HG02885 (cell line): Measurements from ENCODE around the gene UBE2G2.

Experiments
- ATAC-seq: cut with Tn5 transposase; IDR thresholded peaks from one replicate; pipeline ENCODE4 v1.9.1; 2021; ENCODE audit warnings: mild to moderate bottlenecking; ENCODE audit not compliant: unreplicated experiment, poor library complexity

UBE2G2 gene

DNA sequence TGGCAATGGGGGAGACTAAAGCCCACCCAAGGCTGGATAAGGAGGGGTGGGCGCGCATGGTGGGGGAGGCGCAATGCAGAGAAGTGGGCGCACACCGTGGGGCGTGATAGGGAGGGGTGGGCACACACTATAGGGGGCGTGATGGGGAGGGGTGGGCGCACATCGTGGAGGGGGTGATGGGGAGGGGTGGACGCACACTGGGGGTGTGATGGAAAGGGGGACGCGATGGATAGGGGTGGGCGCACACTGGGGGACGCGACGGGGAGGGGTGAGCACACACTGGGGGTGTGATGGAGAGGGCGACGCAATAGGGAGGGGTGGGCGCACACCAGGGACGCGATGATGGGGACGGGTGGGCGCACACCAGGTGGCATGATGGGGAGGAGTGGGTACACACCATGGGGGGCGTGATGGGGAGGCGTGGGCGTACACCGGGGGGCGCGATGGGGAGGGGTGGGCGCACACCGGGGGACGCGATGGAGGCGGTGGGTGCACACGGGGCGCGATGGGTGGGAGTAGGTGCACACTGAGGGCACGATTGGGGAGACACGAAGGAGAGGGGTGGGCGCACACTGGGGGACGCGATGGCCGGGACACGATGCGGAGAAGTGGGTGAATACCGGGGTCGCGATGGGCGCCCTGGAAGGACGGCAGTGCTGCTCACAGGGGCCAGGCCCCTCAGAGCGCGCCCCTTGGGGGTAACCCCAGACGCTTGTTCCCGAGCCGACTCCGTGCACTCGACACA, 15.3 kb upstream of the UBE2G2 start:
- no peak for ATAC-seq

DNA sequence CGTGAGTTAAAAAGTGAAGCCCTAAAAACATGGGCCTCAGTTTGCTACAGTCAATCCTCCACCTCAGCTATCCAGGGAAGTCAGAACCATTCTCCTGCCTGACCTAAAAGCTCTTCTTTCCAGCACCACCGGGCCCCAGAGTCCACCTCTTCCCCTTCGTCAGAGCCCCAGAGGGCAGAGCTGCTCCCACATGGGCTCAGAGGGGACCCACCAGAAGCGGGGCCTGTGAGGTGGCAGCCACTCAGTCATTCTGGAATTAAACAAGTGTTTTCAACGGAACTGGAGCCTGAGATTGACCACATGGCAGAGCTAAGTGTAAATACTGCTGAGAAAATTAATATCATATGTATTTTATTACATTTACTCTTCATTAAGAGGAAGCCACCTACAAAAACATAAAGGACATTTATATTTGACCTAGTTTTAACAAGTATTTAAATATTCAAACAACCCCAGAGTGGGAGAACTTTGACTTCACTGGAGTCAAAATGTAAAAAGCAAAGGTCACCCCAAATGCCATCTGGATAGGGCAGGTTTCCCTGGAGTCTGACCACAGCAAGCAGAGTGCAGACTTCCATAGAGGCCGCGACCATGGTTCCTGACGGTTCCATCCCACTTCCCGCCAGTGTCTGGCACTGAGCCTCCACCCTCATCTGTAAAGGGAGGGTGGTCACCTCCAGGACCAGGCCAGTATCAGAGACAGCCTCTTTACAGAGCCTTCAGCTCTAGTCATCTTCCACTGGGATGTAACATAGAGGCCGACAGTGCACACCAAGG, 14.4 kb upstream of the UBE2G2 start:
- ATAC-seq: no peak

DNA sequence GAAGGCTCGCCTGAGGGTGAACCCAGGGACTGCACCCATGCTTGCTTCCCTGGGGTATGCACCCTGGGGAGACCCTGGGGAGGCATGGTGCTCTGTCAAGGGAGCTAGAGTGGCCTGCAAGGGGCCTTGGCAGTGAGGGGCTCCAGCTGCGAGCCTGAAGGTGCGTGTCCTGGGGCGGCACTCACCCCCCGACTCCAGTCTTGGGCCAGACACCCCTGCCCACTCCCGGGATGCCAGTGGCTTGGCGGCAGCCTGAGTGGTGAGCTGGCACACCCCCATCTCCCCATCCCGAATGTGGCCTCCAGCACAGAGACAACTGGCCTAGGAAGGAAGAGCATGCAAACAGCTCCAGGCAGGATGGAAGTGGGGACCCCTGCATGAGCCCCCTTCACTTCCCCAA, 13.6 kb upstream of the UBE2G2 start:
- no peak for ATAC-seq

DNA sequence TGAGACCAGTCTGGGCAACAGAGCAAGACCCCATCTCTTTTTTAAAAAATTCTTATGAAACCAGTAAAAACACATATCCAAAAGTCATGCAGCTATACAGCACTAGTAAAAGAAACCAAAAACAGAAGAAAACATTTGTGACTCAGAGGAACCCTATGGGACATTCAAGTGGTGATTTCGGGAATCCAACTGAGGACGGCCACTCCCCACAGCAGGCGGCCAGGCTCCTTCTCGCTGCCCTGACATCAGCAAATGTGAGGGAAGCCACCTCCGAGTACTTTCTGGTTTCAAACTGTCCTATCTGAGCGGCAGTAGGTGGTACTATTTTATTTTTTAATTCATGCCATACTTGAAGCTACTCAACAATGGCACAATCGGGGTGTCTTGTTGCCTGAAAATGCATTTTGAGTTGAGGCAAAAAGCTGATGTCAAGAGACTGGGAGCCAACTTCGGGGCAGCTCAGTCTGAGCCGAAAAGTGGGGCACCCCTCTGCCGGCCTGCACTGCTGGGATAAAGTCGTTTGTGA, 12.9 kb upstream of the UBE2G2 start:
- no peak for ATAC-seq

DNA sequence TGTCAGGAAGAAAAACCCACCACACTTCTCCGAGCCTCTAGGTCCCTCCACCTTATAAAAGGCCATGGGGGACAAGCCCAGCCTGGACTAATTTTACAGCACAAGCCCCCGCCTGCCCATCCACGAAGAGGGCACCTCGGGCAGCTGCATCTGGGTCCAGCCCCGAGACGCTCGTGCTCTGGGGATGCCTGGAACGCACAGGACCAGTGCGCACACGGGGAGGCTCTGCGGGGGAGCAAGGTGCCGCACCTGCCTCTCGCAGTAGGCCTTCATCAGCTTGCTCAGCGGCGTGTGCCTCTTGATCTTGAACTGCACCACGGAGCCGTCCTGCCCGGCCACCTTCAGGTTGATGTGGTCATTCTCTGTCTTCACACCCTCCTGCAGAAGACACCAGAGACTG, 12.1 kb upstream of the UBE2G2 start:
- ATAC-seq: no peak

DNA sequence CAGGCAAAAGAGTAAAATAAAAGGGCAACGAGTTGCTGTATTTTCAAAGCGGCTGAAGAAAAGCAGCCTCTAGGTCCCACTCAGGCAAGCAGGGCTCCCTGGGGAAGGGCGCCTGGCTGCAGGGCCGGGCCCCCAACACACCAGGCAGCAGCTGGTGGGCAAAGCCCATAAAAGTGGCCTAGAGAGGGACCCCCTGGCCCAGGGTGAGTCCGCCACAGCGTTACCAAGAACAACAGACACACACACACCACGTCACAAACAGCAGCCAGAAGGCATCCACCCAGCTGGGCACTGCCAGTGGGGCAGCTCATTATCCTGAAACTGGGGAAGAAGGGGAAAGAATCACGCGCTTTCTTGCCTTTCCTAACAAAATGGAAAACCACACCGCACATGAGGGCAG, 11.5 kb upstream of the UBE2G2 start:
- no peak for ATAC-seq

DNA sequence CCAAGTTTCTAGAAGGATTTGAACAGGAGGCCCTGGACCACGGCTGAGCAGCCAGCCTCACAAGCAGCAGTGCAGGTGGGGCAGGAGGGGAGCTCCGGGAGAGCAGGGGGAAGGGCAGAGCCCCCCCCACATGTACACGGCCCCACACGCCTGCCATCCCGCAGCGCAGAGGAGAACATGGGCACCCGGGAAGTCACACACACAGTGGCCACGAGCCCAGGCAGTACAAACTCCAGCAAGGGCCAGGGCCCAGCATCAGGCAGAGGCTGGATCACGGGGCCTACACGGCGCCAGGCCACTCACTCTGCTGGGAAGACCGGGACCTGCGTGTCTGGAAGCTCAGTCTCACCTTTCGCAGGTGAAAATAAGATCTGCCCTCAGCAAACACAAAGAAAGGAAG, 11.0 kb upstream of the UBE2G2 start:
- ATAC-seq: no peak

DNA sequence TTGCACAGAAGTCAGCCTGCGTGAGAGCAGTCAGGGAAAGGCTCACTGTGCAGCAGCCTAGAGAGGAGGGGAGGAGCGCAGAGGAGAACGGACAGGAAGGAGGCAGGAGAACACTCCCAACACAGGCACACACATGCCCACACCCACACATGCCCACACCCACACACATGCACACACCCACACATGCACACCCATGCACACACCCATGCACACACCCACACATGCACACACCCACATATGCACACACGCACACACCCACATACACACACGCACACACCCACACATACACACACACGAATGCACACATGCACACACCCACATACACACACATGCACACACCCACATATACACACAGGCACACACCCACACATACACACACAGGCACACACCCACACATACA, 9.2 kb upstream of the UBE2G2 start:
- ATAC-seq: no peak

DNA sequence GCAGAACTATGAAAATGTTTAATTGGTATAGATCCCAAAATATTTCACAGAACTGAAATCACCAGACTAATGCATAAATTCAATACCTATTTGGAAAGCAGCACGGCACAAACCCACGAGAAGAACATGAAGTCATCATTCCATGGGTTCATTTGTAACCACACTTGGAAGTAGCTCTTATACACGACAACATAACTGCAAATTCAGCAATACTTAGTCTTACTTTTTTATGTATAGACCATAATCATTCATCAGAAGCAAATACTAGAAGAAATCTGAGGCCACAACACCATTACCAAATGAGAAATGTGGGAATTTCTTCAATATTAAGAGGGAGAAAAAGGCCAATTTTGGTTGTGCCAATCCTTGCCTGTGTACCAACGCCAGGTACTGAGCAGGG, 4.2 kb upstream of the UBE2G2 start:
- ATAC-seq: no peak

DNA sequence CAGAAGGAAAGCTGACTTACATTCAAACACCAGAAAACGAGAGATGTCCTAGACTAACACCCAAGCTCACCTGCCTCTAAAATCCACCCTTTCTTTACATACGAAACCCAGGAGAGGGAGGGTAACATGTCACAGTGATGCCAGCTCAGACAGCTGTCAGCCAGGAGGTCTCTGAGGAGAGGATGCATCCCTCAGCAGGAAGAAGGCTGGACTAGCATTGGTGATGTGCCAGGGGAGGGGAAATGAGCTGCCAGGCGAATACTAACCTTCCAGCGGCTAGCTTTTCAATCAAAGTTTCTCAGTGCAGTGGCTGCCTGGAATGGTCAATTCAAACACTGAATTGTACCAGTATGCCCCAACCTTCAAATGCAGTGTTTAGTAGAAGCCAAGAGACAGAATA, 3.6 kb upstream of the UBE2G2 start:
- no peak for ATAC-seq

DNA sequence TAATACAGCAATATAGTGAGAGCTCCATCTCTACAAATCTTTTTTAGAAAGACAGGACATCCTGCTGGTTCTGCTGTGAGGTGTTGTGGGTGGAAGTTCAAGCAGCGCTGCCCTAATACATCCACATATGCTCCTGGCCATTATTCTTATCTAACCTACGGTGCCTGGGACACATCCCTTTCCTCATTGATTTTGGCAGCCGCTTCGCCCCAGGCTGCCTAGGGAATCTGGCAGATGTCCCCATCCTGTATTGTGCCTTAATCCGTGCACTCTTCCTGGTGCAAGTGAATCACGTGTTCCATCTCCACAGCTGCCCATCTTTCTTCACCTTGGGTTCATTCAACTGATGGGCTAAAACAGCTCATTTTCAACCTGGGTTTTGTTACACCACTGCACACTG, 3.1 kb upstream of the UBE2G2 start:
- ATAC-seq: no peak

DNA sequence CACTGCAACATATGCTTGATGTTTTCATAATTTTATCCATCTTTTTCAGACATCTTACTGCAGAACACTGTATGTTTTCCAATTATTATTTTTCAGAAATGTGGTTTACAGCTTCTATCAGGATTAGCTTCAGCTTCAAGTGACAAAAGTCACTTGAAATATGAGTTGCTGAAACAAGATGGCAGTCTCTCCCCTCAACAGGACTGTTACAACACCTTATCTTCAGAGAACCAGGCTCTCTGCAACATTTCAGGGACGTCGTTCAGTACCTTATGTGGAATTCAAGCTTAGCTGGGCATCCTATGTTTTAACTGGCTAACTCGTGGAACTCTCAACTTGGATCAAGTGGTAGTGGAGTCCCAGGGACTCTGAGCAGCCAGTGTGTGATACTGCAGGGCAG, 2.0 kb upstream of the UBE2G2 start:
- ATAC-seq: no peak

DNA sequence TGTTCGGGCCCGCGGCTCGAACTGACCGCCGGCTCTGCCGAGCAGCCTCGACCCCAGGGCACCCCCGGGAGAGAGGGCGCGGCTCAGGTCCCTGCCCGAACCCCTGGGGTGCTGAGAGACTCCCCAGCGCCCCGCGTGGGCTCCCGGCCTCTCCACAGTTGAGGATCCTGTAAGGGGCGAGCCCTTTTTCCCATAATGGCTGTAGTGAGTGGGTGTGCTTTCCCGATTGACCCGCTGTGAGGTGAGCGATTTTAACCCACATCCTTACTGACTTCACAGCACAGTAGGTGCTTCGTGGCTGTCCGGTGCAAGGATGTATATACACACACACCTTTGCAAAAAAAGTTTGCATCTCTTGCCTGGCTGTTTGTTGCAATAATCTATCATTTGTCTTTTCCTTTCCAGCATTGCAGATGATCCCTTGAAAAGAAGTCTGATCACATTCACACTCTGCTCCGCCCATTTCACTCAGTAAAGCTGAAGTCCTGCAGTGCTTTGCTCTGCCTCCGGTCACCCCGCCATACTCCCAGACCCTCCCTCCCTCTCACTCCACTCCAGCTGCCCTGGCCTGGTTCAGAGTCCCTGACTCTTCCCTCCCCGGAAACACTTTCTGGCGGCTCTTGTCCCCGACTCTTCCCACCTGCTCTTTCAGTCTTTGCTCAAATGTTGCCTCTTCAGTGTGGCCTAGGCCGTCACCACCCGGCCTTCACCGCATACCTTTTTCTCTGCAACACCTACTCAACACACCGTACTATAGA, 955 bp upstream of the UBE2G2 start:
- no peak for ATAC-seq

DNA sequence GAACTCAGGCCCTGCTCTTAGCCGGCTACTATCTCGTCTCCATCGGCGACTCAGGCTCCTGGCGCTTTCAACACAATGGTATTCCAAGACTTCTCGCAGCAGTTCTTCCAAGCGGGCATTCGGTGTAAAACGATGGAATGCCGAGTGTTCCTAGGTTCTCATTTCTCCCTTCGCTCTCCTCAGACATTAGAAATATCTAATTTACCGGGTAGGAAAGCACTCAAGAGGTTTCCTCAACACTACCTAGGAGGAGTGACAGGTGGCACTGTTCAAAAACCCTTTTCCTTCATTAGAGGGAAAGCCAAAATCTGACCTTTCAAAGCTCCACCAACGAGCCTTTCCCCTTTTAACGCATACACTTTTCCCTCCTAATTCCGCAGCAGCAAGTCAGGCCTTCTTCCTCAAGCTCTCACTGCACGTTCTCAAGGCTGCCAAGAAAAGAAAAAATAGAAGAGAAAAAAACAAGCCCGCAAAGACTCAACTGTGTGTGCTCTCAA, 601 bp downstream of the UBE2G2 start:
- ATAC-seq: peak; percentile 31

DNA sequence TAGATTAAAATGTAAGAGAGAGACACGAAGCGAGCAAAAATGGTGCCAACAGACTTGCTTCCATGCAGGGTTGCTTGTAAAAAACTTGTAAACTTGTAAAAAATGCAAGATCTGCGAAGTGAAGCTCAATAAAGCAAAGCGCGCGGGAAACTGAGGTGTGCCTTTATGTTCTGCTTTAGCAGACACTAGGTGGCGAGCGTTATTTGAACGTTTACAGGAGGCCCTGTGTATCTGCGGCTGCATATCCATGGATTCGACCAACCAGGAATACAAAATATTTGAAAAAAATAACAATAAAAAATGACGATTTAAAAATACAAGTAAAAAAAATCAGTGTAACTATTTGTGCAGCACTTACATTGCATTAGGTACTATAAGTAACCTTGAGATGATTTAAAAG, 1.5 kb downstream of the UBE2G2 start:
- ATAC-seq: no peak

DNA sequence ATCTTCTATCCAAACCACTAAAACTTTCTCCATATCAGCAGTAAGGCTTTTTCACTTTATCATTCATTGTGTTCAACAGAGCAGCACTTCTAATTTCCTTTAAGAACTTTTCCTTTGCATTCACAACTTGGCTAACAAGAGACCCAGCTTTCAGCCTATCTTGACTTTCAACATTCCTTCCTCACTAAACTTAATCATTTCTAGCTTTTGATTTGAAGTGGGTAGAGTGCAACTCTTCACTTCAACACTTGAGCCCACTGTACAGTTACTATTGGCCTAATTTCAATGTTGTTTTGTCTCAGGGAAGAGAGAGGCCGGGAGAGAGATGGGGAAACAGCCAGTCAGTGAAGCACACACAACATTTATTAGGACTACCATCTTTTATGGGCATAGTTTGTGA, 2.0 kb downstream of the UBE2G2 start:
- ATAC-seq: no peak

DNA sequence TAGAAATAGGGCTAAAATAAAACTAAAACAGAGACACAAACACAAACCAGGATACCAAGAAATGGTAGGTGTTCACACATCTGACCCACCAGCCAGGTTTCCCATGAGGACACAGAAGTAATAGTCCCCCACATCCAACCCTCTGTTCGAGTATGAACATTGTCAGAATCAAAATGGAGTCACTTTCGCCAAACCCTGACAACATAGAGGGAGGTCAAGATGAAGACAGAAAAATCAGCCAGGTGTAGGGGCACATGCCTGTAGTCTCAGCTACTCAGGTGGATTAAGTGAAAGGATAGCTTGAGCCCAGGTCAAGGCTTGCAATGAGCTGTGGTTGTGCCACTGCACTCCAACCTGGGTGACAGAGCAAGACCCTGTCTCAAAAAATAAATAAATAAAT, 3.8 kb downstream of the UBE2G2 start:
- ATAC-seq: no peak

DNA sequence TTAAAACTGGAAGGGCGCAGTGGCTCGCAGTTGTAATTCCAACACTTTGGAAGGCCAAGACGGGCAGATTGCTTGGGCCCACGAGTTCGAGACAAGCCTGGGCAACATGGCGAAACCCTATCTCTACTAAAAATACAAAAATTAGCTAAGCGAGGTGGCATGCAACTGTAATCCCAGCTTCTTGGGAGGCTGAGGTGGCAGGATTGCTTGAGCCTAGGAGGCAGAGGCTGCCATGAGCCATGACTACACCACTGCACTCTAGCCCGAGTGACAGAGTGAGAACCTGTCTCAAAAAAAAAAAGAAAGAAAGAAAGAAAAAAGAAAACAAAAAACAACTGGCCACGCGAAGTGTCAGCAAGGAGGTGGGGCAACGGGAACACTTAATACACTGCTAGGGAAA, 6.3 kb downstream of the UBE2G2 start:
- ATAC-seq: no peak

DNA sequence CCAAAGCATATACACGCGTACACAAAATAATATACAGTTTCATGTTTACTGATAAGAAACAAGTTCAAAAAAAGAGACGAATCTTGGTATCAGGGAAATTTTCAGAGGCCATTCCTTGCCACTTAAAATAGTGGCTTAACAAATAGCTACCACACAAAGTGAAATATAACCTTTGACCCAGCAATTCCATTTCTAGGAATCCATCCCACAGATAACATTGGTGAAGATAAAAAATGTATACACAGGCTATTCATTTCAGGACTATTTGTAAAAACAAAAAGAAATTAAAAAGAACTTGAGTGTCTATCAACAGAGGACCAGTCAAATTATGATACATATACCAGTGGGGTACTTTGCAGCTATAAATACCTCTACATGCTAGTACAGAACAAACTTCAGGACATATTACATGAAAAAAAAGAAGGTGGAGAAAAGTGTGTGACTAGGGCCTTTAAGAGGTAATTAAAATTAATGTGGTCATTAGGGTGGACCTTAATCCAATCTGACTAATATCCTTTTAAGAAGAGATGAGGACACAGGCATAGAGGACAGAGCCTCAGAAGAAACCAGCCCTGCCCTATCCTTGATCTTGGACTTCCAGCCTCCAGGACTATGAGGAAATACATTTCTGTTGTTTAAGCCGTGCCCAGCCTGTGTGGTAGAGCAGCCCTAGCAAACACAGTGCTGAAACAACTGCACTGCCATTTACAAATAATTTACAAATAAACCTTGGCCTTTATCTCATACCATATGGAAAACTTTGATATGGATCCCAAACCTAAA, 7.8 kb downstream of the UBE2G2 start:
- ATAC-seq: no peak
